Keratinocyte (primary cell): Measurements from ENCODE around the gene MEP1A. TPM values are rescaled to one million over a fixed set of nuclear protein-coding genes. Genes with fewer than 3 reads are reported as not detected.

Source experiments
- DNase-seq: peaks from one replicate; pipeline ENCODE4 v3.0.0-alpha.2; 2011; ENCODE audit warnings: low read depth, missing footprints, low spot score
- FAIRE-seq: peaks from 2 replicates; lab custom pipeline; 2011; peaks lifted over from hg19 to GRCh38; lab: Jason Lieb, UNC
- H2AFZ ChIP-seq: 2 replicates; pipeline ENCODE4 v1.6.0; 2012; ENCODE audit warnings: low read length, control low read depth, inconsistent platforms; ENCODE audit not compliant: control insufficient read depth
- H3K27ac ChIP-seq: 2 replicates; pipeline ENCODE4 v1.5.1; 2011; ENCODE audit warnings: low read length; ENCODE audit not compliant: control insufficient read depth, insufficient read depth
- H3K27me3 ChIP-seq: 3 replicates; pipeline ENCODE4 v1.6.0; 2011; ENCODE audit warnings: low read length; ENCODE audit not compliant: control insufficient read depth, insufficient read depth; ENCODE audit errors: extremely low read depth
- H3K36me3 ChIP-seq, 2 experiments: 2 replicates in 1 of 2; 3 replicates in 1 of 2; pipeline ENCODE4 v1.5.1; 2011; ENCODE audit warnings: low read length in 2 of 2, mild to moderate bottlenecking in 1 of 2; ENCODE audit not compliant: control insufficient read depth in 2 of 2, insufficient read depth in 2 of 2; ENCODE audit errors: extremely low read depth in 1 of 2
- H3K4me1 ChIP-seq: 3 replicates; pipeline ENCODE4 v1.5.1; 2011; ENCODE audit warnings: low read length; ENCODE audit not compliant: control insufficient read depth, insufficient read depth; ENCODE audit errors: extremely low read depth
- H3K4me2 ChIP-seq: 3 replicates; pipeline ENCODE4 v1.6.0; 2011; ENCODE audit warnings: low read depth, low read length; ENCODE audit not compliant: control insufficient read depth, insufficient read depth; ENCODE audit errors: extremely low read depth
- H3K4me3 ChIP-seq, 3 experiments: fragments of 200-600 bp in 1 of 3; sonication (generic) in 1 of 3; 2 replicates in 2 of 3; 3 replicates in 1 of 3; pipeline ENCODE4 v1.5.1; 2011 to 2016; ENCODE audit warnings: low read length in 3 of 3, mild to moderate bottlenecking in 3 of 3, control low read depth in 2 of 3, inconsistent platforms in 1 of 3, low read depth in 1 of 3, mixed read lengths in 1 of 3, mixed run types in 1 of 3, moderate library complexity in 1 of 3; ENCODE audit not compliant: control insufficient read depth in 2 of 3, insufficient read depth in 2 of 3; ENCODE audit errors: extremely low read depth in 1 of 3
- H3K79me2 ChIP-seq: 2 replicates; pipeline ENCODE4 v1.6.0; 2012; ENCODE audit warnings: low read length; ENCODE audit not compliant: control insufficient read depth, insufficient read depth
- H3K9ac ChIP-seq: 3 replicates; pipeline ENCODE4 v1.6.0; 2011; ENCODE audit warnings: low read length; ENCODE audit not compliant: control insufficient read depth, insufficient read depth; ENCODE audit errors: extremely low read depth
- H3K9me1 ChIP-seq: 3 replicates; pipeline ENCODE4 v1.6.0; 2011; ENCODE audit warnings: low read length; ENCODE audit not compliant: control insufficient read depth, insufficient read depth; ENCODE audit errors: extremely low read depth
- H3K9me3 ChIP-seq: 2 replicates; pipeline ENCODE4 v1.5.1; 2012; ENCODE audit warnings: low read depth, low read length; ENCODE audit not compliant: control insufficient read depth
- H4K20me1 ChIP-seq: 3 replicates; pipeline ENCODE4 v1.6.0; 2011; ENCODE audit warnings: low read length; ENCODE audit not compliant: control insufficient read depth, insufficient read depth; ENCODE audit errors: extremely low read depth
- EZH2 ChIP-seq: IDR thresholded peaks from one replicate; pipeline ENCODE4 v1.6.1; 2012; ENCODE audit warnings: inconsistent platforms, mild to moderate bottlenecking, low read length, moderate library complexity
- dilution Hi-C: fragments of 300-500 bp; cut with MboI; formaldehyde crosslinking; loops from one replicate; pipeline ENCODE4 v1.7.0; 2020; ENCODE audit warnings: low sequenced_read_pairs; ENCODE audit not compliant: extremely low pct_ligation_motif_present
- polyA plus RNA-seq, 5 experiments: library from polyadenylated mRNA; depleted of rRNA in 3 of 5; stranded (reverse) in 3 of 5; stranded (forward) in 1 of 5; unstranded in 1 of 5; fragments of >200 nt; gene quantifications; 1 replicate in 1 of 5; 2 replicates in 3 of 5; 3 replicates in 1 of 5; pipeline versions ENCODE4 v1.2.1 to v1.2.3, GENCODE V29; 2011 to 2012; ENCODE audit warnings: missing spikeins in 2 of 5, low read depth in 1 of 5, low replicate concordance in 1 of 5
- TF ChIP-seq, protein P1 (sequence below), 3 experiments: IDR thresholded peaks in 1 of 3; conservative IDR thresholded peaks in 1 of 3; optimal IDR thresholded peaks in 1 of 3; 2 replicates in 2 of 3; 3 replicates in 1 of 3; pipeline versions ENCODE3 to v1.5.1; 2011; ENCODE audit warnings: low read length in 3 of 3, mild to moderate bottlenecking in 3 of 3, moderate library complexity in 2 of 3, control low read depth in 1 of 3, inconsistent platforms in 1 of 3; ENCODE audit not compliant: insufficient read depth in 2 of 3; ENCODE audit errors: extremely low read depth in 1 of 3

The MEP1A gene
- polyA plus RNA-seq, 1 donor (not counting 4 experiments of a cell fraction or from before 2014, with no cell fraction given) = 0.07 TPM

GRCh38 chr6:46792635-46793034 lies 554 bp upstream of the MEP1A start:
- FAIRE-seq = no peak
- Histone ChIP-seq H3K27ac (no peak overlapping the region), H3K9ac (no peak overlapping the region), H3K4me1 (peaks cover 4% of the 10 kb centered on the region), H3K36me3 (no peaks in the 10 kb centered on the region), H3K4me3 (no peak overlapping the region), H3K9me1 (no peaks in the 10 kb centered on the region), H2AFZ (no peak overlapping the region), H3K79me2 (no peaks in the 10 kb centered on the region), H4K20me1 (no peaks in the 10 kb centered on the region), H3K27me3 (no peaks in the 10 kb centered on the region), H3K4me2 (no peak overlapping the region), H3K9me3 (no peaks in the 10 kb centered on the region)
- dilution Hi-C loops = no loop called here
- no peak for TF ChIP-seq EZH2
- TF ChIP-seq, protein P1, sequence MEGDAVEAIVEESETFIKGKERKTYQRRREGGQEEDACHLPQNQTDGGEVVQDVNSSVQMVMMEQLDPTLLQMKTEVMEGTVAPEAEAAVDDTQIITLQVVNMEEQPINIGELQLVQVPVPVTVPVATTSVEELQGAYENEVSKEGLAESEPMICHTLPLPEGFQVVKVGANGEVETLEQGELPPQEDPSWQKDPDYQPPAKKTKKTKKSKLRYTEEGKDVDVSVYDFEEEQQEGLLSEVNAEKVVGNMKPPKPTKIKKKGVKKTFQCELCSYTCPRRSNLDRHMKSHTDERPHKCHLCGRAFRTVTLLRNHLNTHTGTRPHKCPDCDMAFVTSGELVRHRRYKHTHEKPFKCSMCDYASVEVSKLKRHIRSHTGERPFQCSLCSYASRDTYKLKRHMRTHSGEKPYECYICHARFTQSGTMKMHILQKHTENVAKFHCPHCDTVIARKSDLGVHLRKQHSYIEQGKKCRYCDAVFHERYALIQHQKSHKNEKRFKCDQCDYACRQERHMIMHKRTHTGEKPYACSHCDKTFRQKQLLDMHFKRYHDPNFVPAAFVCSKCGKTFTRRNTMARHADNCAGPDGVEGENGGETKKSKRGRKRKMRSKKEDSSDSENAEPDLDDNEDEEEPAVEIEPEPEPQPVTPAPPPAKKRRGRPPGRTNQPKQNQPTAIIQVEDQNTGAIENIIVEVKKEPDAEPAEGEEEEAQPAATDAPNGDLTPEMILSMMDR (optimal IDR thresholded peaks at IDR 0.05 in 1 of 3, IDR thresholded peaks at IDR 0.05 in 1 of 3, conservative IDR thresholded peaks at IDR 0.05 in 1 of 3; ENCODE audit: extremely low read depth in 1 of 3, insufficient read depth in 2 of 3, low read length in 3 of 3) = no peak
- no peak for DNase-seq

- no peak overlapping the region for H3K27ac ChIP-seq
- peaks cover 4% of the 10 kb centered on the region for H3K4me1 ChIP-seq
- no peak overlapping the region for H3K9ac ChIP-seq
- no peaks in the 10 kb centered on the region for H3K27me3 ChIP-seq
- FAIRE-seq (no peak), DNase-seq (no peak)
- H2AFZ ChIP-seq = no peak overlapping the region
- no peaks in the 10 kb centered on the region for H3K9me3 ChIP-seq
- no peak for TF ChIP-seq EZH2
- TF ChIP-seq, protein P1 (optimal IDR thresholded peaks at IDR 0.05 in 1 of 3, IDR thresholded peaks at IDR 0.05 in 1 of 3, conservative IDR thresholded peaks at IDR 0.05 in 1 of 3; ENCODE audit: extremely low read depth in 1 of 3, insufficient read depth in 2 of 3, low read length in 3 of 3) = no peak
- H3K4me2 ChIP-seq = no peak overlapping the region
- dilution Hi-C loops = no loop called here
- H3K9me1 ChIP-seq = no peaks in the 10 kb centered on the region
- no peaks in the 10 kb centered on the region for H3K36me3 ChIP-seq
- H4K20me1 ChIP-seq = no peaks in the 10 kb centered on the region
- H3K79me2 ChIP-seq = no peaks in the 10 kb centered on the region
- H3K4me3 ChIP-seq = no peak overlapping the region
These were observed 879 bp downstream of the MEP1A start for GRCh38 chr6:46794068-46794467.
